HG02943 (cell line): ENCODE measurements around the gene CLCF1.

Experiments used
- ATAC-seq: cut with Tn5 transposase; IDR thresholded peaks from one replicate; pipeline ENCODE4 v1.9.1; 2021; ENCODE audit warnings: mild to moderate bottlenecking, low read depth, moderate library complexity; ENCODE audit not compliant: unreplicated experiment

CLCF1 gene

GRCh38 chr11:67396587-67397389 is 23.4 kb upstream of the CLCF1 start:
- no peak for ATAC-seq

GRCh38 chr11:67396259-67396581 is 22.8 kb upstream of the CLCF1 start:
- no peak for ATAC-seq

GRCh38 chr11:67395555-67396258 is 22.3 kb upstream of the CLCF1 start:
- ATAC-seq = no peak

- no peak for ATAC-seq
Observed at GRCh38 chr11:67393990-67394389, 20.6 kb upstream of the CLCF1 start.

- no peak for ATAC-seq
Observed at GRCh38 chr11:67393437-67393836, 20.0 kb upstream of the CLCF1 start.

GRCh38 chr11:67392183-67392715 is 18.9 kb upstream of the CLCF1 start:
- ATAC-seq = no peak

GRCh38 chr11:67391304-67392182 is 18.1 kb upstream of the CLCF1 start, which contains the start of gene RAD9A:
Gene RAD9A (plus strand): TSS chr11:67391986. CDS start chr11:67392045, 59 bp downstream.
- ATAC-seq = peak; percentile 63

GRCh38 chr11:67390947-67391303 is 17.5 kb upstream of the CLCF1 start:
- no peak for ATAC-seq

- no peak for ATAC-seq
Observed at GRCh38 chr11:67389477-67389876, 16.1 kb upstream of the CLCF1 start.

- no peak for ATAC-seq
Observed at GRCh38 chr11:67387518-67387917, 14.1 kb upstream of the CLCF1 start.

- ATAC-seq = no peak
Observed at GRCh38 chr11:67387069-67387468, 13.7 kb upstream of the CLCF1 start.

- no peak for ATAC-seq
Observed at GRCh38 chr11:67384851-67385366, 11.5 kb upstream of the CLCF1 start.

GRCh38 chr11:67382276-67383136 is 9.1 kb upstream of the CLCF1 start:
- ATAC-seq = no peak

GRCh38 chr11:67381244-67381972 is 8.0 kb upstream of the CLCF1 start:
- ATAC-seq = no peak

GRCh38 chr11:67379061-67380058 is 6.0 kb upstream of the CLCF1 start:
- no peak for ATAC-seq

GRCh38 chr11:67378544-67378943 is 5.1 kb upstream of the CLCF1 start:
- no peak for ATAC-seq

- no peak for ATAC-seq
Observed at GRCh38 chr11:67376873-67377808, 3.7 kb upstream of the CLCF1 start.
